Keratinocyte (primary cell): Measurements from ENCODE around the gene CACNB4.

Source experiments
- EZH2 ChIP-seq: IDR thresholded peaks from one replicate; pipeline ENCODE4 v1.6.1; 2012; ENCODE audit warnings: inconsistent platforms, mild to moderate bottlenecking, low read length, moderate library complexity
- TF ChIP-seq, protein P1 (sequence below), 3 experiments: IDR thresholded peaks in 1 of 3; conservative IDR thresholded peaks in 1 of 3; optimal IDR thresholded peaks in 1 of 3; 2 replicates in 2 of 3; 3 replicates in 1 of 3; pipeline versions ENCODE3 to v1.5.1; 2011; ENCODE audit warnings: low read length in 3 of 3, mild to moderate bottlenecking in 3 of 3, moderate library complexity in 2 of 3, control low read depth in 1 of 3, inconsistent platforms in 1 of 3; ENCODE audit not compliant: insufficient read depth in 2 of 3; ENCODE audit errors: extremely low read depth in 1 of 3

DNA sequence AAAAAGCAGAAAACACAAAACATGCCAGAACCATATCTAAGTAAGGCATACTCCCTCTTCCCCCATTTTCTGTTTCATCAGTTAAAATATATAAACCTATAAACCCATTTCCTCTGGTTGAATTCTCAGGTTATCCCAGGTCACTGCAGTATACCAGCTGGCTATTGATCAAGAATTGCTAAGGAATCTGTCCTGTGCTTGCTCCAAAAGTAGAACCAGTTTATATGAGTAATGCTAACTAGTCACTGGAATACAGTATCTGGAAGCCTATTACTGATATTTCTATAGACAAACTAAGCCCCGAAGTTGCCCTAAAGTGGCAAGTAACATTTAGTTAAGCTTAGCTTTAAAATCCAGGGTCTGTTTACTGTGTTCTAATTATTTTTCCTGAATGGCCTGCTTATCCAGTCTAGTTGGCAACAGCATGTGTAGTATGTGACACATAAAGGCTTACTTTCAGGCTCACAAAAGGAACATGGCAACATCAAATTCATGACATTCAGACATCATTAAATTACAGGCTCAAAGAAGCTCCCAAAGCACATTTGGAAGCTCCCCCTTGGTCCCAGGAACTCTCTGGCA, 167.7 kb downstream of the CACNB4 start:
- TF ChIP-seq, protein P1, sequence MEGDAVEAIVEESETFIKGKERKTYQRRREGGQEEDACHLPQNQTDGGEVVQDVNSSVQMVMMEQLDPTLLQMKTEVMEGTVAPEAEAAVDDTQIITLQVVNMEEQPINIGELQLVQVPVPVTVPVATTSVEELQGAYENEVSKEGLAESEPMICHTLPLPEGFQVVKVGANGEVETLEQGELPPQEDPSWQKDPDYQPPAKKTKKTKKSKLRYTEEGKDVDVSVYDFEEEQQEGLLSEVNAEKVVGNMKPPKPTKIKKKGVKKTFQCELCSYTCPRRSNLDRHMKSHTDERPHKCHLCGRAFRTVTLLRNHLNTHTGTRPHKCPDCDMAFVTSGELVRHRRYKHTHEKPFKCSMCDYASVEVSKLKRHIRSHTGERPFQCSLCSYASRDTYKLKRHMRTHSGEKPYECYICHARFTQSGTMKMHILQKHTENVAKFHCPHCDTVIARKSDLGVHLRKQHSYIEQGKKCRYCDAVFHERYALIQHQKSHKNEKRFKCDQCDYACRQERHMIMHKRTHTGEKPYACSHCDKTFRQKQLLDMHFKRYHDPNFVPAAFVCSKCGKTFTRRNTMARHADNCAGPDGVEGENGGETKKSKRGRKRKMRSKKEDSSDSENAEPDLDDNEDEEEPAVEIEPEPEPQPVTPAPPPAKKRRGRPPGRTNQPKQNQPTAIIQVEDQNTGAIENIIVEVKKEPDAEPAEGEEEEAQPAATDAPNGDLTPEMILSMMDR (optimal IDR thresholded peaks at IDR 0.05 in 1 of 3, IDR thresholded peaks at IDR 0.05 in 1 of 3, conservative IDR thresholded peaks at IDR 0.05 in 1 of 3; ENCODE audit: extremely low read depth in 1 of 3, insufficient read depth in 2 of 3, low read length in 3 of 3), result no peak
- TF ChIP-seq EZH2, result no peak
